Effector memory CD8-positive, alpha-beta T cell (primary cell): ENCODE measurements around the gene PCID2.

Experiments used
- ATAC-seq: fragments of 150-1000 bp; cut with Tn5 transposase; replicated peaks from 2 replicates; pipeline ENCODE4 v1.10.0; 2021; ENCODE audit warnings: mild to moderate bottlenecking, moderate library complexity
- DNase-seq, 3 experiments: peaks; one replicate each; pipeline ENCODE4 v3.0.0; 2021
- H3K27ac Mint-ChIP-seq, 2 donors: one replicate each; pipeline ENCODE4 v1.8.0; 2022; ENCODE audit warnings: mild to moderate bottlenecking in 2 of 2, mixed read lengths in 2 of 2, moderate library complexity in 2 of 2
- H3K27me3 Mint-ChIP-seq, 2 donors: one replicate each; pipeline ENCODE4 v1.8.0; 2022; ENCODE audit warnings: mixed read lengths in 2 of 2
- H3K36me3 Mint-ChIP-seq: one replicate; pipeline ENCODE4 v1.8.0; 2022; ENCODE audit warnings: mild to moderate bottlenecking, moderate library complexity, mixed read lengths; ENCODE audit not compliant: insufficient read depth
- H3K4me1 Mint-ChIP-seq, 2 donors: one replicate each; pipeline ENCODE4 v1.8.0; 2022; ENCODE audit warnings: low read depth in 2 of 2, mixed read lengths in 2 of 2
- H3K4me3 Mint-ChIP-seq, 2 donors: one replicate each; pipeline ENCODE4 v1.8.0; 2022; ENCODE audit warnings: mild to moderate bottlenecking in 2 of 2, mixed read lengths in 2 of 2, moderate library complexity in 2 of 2
- H3K9me3 Mint-ChIP-seq, 2 donors: one replicate each; pipeline ENCODE4 v1.8.0; 2022; ENCODE audit warnings: mixed read lengths in 2 of 2

Gene PCID2

DNA sequence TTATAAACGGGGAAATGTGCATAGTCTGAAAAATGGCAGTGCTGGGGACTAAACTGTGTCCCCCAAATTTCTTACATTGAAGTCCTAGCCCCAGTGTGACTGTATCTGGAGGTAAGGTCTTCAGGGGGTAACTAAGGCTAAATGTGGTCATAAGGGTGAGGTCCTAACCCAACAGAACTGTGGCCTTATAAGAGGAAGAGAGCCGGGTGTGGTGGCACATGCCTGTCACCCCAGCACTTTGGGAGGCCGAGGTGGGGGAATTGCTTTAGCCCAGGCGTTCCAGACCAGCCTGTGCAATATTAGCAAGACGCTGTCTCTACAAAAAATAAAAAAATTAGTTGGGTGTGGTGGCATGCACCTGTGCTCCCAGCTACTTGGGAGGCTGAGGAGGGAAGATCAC is 32.2 kb downstream of the PCID2 start:
- Mint-ChIP-seq H3K9me3 (peaks cover 0 to 2% of the 10 kb centered on the region in 2 donors), H3K36me3 (peaks cover 34% of the 10 kb centered on the region), H3K27ac (peak overlapping the region; percentile 96 to 97), H3K4me3 (peak overlapping the region; percentile 64 to 74), H3K27me3 (no peaks in the 10 kb centered on the region), H3K4me1 (peaks cover 35 to 45% of the 10 kb centered on the region in 2 donors)
- ATAC-seq (peak; percentile 99), DNase-seq (peak in 2 of 3 experiments; percentile 65 to 70)

DNA sequence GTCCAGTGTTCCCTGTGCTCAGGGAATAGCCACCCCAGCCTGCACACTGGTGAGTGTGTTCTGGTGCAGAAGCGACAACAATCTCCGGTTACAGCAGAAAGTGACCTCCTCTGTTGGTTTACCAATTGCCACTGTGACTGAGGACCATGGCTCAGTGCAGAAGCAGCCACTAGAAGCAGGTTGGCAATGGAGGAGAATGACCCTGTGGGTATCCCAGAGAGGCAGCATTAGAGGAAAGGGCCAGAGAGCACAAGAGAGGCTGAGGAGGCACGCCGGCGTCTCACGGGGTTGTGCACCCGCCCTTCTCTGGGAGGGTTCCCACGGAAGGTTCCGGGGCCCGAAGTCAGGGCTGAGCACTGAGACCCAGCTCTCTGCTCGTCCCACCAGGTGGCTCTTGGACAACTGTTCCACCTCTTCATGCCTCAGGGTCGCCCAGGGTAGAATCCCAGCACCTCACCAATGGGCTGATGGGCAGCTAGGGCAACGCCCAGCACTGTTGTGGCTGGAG is 36.0 kb downstream of the PCID2 start:
- ATAC-seq, result no peak
- Mint-ChIP-seq H3K4me1 (peaks cover 27 to 28% of the 10 kb centered on the region in 2 donors), H3K27ac (peak overlapping the region in 1 of 2 donors; percentile 35), H3K4me3 (no peak overlapping the region), H3K9me3 (peaks cover 2 to 7% of the 10 kb centered on the region in 2 donors), H3K27me3 (no peaks in the 10 kb centered on the region), H3K36me3 (peaks cover 12% of the 10 kb centered on the region)
- no peak for DNase-seq

DNA sequence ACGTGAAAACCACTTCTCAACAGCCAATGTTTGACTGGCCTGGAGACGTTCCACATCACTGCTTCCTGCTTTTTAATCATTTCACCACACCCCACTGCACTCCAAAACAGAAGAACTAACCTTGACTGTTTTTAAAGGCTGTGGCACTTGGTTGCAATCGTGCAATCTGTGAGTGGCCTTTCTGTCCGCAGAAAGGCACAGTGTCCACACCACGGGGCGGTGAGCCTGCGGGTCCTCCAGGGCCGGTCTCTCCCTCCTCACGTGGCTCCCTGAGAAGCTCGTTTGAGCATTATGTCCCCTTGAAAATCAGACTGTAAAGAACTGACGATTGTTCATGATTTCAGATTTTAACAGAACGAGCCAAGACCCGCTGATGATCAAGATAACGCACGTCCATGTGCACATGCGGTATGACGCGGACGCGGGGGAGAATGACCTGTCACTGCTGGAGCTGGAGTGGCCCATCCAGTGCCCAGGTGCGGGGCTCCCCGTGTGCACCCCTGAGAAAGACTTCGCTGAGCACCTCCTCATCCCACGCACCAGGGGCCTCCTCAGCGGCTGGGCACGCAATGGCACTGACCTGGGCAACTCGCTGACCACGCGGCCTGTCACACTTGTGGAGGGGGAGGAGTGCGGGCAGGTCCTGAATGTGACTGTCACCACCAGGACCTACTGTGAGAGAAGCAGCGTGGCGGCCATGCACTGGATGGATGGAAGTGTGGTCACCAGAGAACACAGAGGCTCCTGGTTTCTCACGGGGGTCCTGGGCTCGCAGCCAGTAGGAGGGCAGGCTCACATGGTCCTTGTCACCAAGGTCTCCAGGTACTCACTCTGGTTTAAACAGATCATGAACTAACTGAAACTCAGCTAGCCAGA is 37.0 kb downstream of the PCID2 start:
- Mint-ChIP-seq H3K4me3 (no peak overlapping the region), H3K27ac (peak overlapping the region in 1 of 2 donors; percentile 10), H3K9me3 (peaks cover 2 to 7% of the 10 kb centered on the region in 2 donors), H3K4me1 (peaks cover 27 to 28% of the 10 kb centered on the region in 2 donors), H3K36me3 (peaks cover 7% of the 10 kb centered on the region), H3K27me3 (no peaks in the 10 kb centered on the region)
- no peak for DNase-seq
- no peak for ATAC-seq

DNA sequence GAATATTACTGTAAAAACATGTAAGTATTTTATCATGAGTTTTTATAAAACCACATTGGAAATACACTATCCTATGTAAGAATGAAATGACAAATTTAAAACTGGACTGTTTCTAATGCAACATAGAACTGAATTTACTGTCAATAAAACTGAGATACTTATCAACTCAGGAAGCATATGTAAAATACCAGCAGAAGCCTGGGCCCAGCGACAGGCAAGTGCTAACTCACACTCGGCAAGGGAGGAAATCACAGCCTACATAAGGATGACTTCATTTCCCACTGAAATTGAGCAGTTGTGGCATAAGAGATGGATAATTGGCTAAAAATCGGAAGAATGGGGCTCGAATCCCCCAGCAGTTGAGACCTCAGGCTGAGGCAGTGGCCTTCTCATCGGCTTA is 38.0 kb downstream of the PCID2 start:
- DNase-seq, result no peak
- peaks cover 2% of the 10 kb centered on the region for H3K36me3 Mint-ChIP-seq

DNA sequence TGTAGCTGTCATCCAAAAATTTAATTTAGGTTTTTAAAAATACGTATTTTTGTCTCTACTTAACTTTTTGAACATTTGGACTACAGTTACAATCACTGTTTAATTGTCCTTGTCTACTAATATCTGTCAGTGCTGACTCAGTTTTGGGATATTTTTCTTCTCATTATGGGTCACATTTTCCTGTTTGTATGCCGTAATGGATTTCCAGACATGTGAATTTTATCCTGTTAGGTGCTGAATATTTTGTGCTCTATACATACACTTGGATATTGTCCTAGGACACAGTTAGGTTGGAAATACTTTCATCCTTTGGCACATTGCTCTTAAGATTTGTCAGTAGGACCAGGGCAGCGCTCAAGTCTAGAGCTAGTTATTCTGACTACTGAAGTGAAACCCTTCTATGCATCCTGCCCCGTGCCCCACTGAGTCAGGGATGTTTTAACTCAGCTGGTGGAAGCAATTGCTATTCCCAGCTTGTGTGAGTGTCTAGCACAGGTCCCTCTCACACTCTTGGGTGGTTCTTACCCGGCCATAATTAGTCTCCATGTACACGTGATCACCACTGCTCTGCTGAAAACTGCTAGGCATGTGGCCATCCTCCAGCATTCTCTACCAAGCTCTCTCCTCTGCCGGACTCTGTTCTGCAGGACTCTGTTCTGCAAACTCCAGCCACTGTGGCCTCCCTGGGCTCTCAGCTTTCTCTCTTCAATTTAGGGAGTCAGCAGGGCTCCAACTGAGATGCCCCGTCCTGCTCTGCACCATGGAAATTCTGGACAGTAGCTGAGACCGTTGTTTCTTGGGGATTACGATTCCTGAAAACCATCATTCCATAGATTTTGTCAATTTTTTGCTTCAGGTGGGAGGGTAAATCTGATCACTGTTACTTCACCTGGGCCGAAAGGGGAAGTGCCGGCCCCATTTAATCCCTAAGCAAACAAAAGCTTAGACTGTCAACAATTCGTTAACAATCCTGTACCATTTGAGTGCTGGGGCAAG is 38.9 kb downstream of the PCID2 start:
- Mint-ChIP-seq H3K27ac (peak overlapping the region in 1 of 2 donors; percentile 19), H3K4me1 (peaks cover 22 to 34% of the 10 kb centered on the region in 2 donors), H3K36me3 (peaks cover 2% of the 10 kb centered on the region), H3K27me3 (no peaks in the 10 kb centered on the region), H3K4me3 (no peak overlapping the region), H3K9me3 (peaks cover 0 to 7% of the 10 kb centered on the region in 2 donors)
- no peak for DNase-seq
- no peak for ATAC-seq

More for the DNA sequence above, 38.0 kb downstream of the PCID2 start:
- H3K9me3 Mint-ChIP-seq, result peaks cover 0 to 7% of the 10 kb centered on the region in 2 donors
- no peaks in the 10 kb centered on the region for H3K27me3 Mint-ChIP-seq
- peaks cover 22 to 29% of the 10 kb centered on the region in 2 donors for H3K4me1 Mint-ChIP-seq
- H3K4me3 Mint-ChIP-seq, result no peak overlapping the region
- peak; percentile 40 for ATAC-seq
- peak overlapping the region in 1 of 2 donors; percentile 73 for H3K27ac Mint-ChIP-seq

DNA sequence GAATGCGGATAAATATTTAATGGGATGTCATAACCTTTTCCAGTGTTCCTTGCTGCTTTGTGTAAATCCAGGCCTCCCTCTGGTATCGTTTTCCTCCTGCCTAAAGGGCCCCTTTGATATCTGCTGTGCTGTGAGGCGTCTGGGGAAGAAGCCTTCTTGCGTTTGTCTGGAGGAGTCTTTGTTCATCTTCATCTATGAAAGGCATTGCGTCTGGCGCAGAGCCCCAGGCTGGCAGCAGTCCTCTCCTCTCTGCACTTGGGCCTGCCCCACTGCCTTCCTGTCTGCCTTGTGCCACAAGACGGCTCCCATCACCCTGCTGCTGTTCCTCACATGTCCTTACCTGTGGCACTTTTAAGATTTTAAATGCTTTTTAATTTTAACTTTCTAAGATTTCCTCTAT is 40.3 kb downstream of the PCID2 start:
- no peak overlapping the region for H3K4me3 Mint-ChIP-seq
- H3K27ac Mint-ChIP-seq, result no peak overlapping the region
- ATAC-seq (no peak), DNase-seq (no peak)
- H3K9me3 Mint-ChIP-seq, result peaks cover 0 to 7% of the 10 kb centered on the region in 2 donors
- H3K4me1 Mint-ChIP-seq, result peaks cover 32 to 34% of the 10 kb centered on the region in 2 donors
- H3K36me3 Mint-ChIP-seq, result peaks cover 2% of the 10 kb centered on the region
- no peaks in the 10 kb centered on the region for H3K27me3 Mint-ChIP-seq

DNA sequence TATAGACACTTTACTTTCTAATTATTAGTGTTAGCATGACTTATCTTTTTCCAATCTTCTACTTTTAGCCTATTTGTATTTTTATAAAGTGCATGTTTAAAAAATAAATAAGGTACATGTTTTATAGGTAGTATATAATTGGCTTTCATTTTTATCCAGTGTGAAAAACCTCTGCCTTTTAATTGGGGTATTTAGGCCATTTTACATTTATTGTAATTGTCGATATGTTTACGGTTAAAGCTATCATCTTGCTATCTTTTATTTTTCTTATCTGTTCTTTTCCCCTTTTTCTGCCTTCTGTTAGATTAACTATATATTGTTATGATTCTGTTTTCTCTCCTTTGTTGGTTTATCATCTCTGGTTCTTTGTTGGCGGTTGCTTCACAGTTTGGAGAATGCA is 40.9 kb downstream of the PCID2 start:
- Mint-ChIP-seq H3K27ac (no peak overlapping the region), H3K4me1 (peaks cover 31 to 34% of the 10 kb centered on the region in 2 donors), H3K9me3 (peaks cover 0 to 7% of the 10 kb centered on the region in 2 donors), H3K4me3 (no peak overlapping the region), H3K36me3 (peaks cover 2% of the 10 kb centered on the region), H3K27me3 (no peaks in the 10 kb centered on the region)
- no peak for DNase-seq
- no peak for ATAC-seq

DNA sequence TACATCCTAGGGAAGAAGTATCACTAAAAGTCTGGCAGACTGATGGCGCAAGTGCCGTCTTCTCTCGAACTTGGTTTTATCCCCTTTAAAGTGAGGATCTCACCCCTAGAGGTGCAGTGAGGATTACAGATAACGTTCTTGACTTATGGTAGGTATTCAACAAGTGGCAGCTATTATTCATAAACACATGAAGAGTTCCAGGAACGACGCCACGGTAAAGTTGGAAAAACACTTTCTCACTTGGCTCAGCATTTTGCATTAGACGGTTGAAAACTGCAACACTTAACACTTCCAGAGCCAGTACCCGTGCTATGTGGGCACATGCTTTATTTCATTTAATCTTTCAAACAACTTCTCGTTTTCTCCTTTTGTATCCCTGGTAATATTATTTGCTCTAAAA is 41.3 kb downstream of the PCID2 start:
- Mint-ChIP-seq H3K27ac (no peak overlapping the region), H3K9me3 (peaks cover 0 to 7% of the 10 kb centered on the region in 2 donors)

DNA sequence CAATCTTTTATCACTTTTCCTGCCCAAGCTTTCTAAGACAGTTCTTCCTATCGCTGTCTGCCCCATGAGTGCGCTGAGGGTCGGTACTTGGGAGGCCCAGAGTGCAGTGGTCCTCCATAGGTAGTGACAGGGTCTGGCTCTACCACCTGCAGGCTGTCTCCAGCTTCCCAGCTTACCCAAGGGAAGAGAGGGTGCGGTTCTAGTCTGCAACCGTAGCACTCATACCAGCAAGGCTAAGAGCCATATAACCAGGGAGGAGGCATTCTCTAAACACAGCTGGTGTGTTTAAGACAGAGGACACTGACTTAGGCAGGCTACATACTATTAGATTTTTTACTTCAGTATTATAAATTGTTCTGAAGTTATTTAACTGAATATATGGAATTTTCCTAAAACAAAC is 41.8 kb downstream of the PCID2 start:
- DNase-seq (no peak), ATAC-seq (no peak)
- peak overlapping the region; percentile 16 to 51 for H3K27ac Mint-ChIP-seq
- no peak overlapping the region for H3K4me3 Mint-ChIP-seq
- peaks cover 0 to 7% of the 10 kb centered on the region in 2 donors for H3K9me3 Mint-ChIP-seq
- H3K4me1 Mint-ChIP-seq, result peaks cover 28 to 34% of the 10 kb centered on the region in 2 donors
- H3K27me3 Mint-ChIP-seq, result no peaks in the 10 kb centered on the region
- peaks cover 2% of the 10 kb centered on the region for H3K36me3 Mint-ChIP-seq

More for the DNA sequence above, 41.3 kb downstream of the PCID2 start:
- peaks cover 28 to 34% of the 10 kb centered on the region in 2 donors for H3K4me1 Mint-ChIP-seq
- H3K4me3 Mint-ChIP-seq, result no peak overlapping the region
- H3K36me3 Mint-ChIP-seq, result peaks cover 2% of the 10 kb centered on the region
- no peaks in the 10 kb centered on the region for H3K27me3 Mint-ChIP-seq
- DNase-seq, result no peak
- ATAC-seq, result no peak

DNA sequence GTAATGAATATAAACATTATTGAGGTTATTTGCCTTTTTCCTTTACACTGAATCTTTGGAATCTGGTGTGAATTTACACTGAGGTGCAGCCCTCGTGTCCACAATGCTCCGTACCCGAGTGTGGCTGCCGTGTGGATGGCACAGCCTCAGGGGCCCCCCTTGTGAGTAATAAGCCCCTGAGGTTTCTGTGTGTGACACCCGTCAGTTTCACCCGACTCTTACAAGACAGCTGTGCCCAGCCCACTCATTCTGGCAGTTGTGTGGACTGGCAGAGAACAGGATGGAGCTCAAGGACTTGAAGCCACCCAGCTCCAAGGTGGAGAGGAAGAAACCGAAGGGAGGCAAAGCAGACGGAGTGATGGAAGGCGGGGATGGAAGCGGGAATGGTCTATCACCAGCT is 42.2 kb downstream of the PCID2 start:
- peaks cover 29 to 32% of the 10 kb centered on the region in 2 donors for H3K4me1 Mint-ChIP-seq
- no peaks in the 10 kb centered on the region for H3K27me3 Mint-ChIP-seq
- peak overlapping the region; percentile 16 to 51 for H3K27ac Mint-ChIP-seq
- ATAC-seq (no peak), DNase-seq (no peak)
- H3K36me3 Mint-ChIP-seq, result peaks cover 5% of the 10 kb centered on the region
- H3K4me3 Mint-ChIP-seq, result no peak overlapping the region
- peaks cover 0 to 7% of the 10 kb centered on the region in 2 donors for H3K9me3 Mint-ChIP-seq

DNA sequence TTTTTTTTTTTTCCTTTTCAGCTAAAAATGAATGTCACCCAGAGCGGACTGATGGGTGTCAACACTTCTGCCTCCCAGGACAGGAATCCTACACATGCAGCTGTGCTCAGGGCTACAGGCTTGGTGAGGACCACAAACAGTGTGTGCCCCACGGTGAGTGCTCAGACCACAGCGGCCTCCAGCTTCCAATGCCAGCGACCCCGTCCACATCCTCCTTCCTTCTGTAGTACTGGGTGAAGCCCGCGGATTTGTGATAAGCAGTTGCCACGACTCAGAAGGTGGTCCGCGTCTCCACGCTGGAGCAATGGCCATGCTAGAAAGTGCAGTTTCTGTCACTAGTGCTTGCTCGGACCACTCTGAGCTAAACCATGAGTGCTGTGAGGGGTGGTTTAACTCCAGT is 44.0 kb downstream of the PCID2 start:
- Mint-ChIP-seq H3K36me3 (peaks cover 14% of the 10 kb centered on the region), H3K4me1 (peaks cover 27 to 29% of the 10 kb centered on the region in 2 donors), H3K27me3 (no peaks in the 10 kb centered on the region), H3K4me3 (peak overlapping the region in 1 of 2 donors; percentile 53), H3K9me3 (peaks cover 0 to 7% of the 10 kb centered on the region in 2 donors), H3K27ac (no peak overlapping the region)
- DNase-seq, result no peak
- peak; percentile 33 for ATAC-seq

DNA sequence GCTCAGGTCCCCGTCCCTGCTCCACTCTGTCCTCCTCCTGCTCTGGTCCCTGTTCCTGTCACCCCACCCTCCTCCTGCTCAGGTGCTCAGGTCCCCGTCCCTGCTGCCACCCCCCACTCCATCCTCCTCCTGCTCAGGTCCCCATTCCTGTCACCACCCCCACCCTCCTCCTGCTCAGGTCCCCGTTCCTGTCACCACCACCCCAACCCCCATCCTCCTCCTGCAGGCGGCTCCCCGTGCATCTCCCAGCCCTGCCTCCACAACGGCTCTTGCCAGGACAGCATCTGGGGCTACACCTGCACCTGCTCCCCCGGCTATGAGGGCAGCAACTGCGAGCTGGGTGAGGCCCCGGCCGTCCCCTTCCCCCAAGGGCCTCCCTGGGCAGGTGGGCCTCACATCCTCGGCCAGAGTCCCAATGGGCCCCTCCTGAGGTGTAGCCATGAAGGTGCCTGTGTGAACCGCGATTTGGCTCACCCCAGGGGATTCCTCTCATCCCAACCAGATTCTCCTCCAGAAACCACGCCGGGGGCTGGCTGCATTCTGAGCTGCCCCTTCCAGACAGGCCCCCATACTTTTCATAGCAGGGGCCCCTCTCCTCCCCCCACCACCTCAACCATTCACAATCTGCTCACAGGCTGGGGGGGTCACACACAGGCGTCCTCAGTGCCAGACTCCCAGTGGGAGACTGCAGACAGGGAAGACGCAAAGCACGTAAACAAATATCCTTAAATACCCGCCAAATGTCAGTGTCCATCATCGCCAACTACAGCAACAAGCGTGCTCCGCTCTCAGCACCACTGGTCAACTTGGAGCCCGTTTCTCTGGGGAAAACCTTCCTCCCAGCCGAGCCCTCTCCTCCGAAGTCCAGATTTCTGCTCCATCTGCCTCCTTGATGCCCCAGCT is 45.4 kb downstream of the PCID2 start:
- H3K4me3 Mint-ChIP-seq, result peak overlapping the region; percentile 69
- H3K4me1 Mint-ChIP-seq, result peaks cover 27 to 36% of the 10 kb centered on the region in 2 donors
- H3K27ac Mint-ChIP-seq, result peak overlapping the region; percentile 41 to 94
- H3K36me3 Mint-ChIP-seq, result peaks cover 14% of the 10 kb centered on the region
- peaks cover 0 to 6% of the 10 kb centered on the region in 2 donors for H3K9me3 Mint-ChIP-seq
- no peaks in the 10 kb centered on the region for H3K27me3 Mint-ChIP-seq
- DNase-seq (peak in 2 of 3 experiments; percentile 28), ATAC-seq (peak; percentile 61)
